Left lung (tissue), 10 donors: Measurements from ENCODE around the gene LIX1. TPM values are rescaled to one million over a fixed set of nuclear protein-coding genes. Genes with fewer than 3 reads are reported as not detected.

Experiments used
- ATAC-seq: fragments of 200-7000 bp; cut with Tn5 transposase; one replicate; pipeline ENCODE4 v1.9.1; 2020; ENCODE audit warnings: moderate library complexity
- DNase-seq, 4 donors: peaks; one replicate each; pipeline ENCODE4 v3.0.0-alpha.2; 2013 to 2020
- H3K27ac ChIP-seq, 2 donors: fragments of 200-600 bp; sonication (generic) in 1 of 2; one replicate each; pipeline versions ENCODE4 v1.5.0 to v1.8.0; 2020 to 2021
- H3K27me3 ChIP-seq, 2 donors: fragments of 200-600 bp; sonication (generic) in 1 of 2; one replicate each; pipeline versions ENCODE4 v1.5.0 to v1.8.0; 2020 to 2021
- H3K36me3 ChIP-seq, 2 donors: fragments of 200-600 bp; sonication (generic) in 1 of 2; one replicate each; pipeline versions ENCODE4 v1.5.0 to v1.8.0; 2020 to 2021
- H3K4me1 ChIP-seq, 2 donors: fragments of 200-600 bp; one replicate each; pipeline ENCODE4 v1.8.0; 2021
- H3K4me3 ChIP-seq, 2 donors: fragments of 200-600 bp; sonication (generic) in 1 of 2; one replicate each; pipeline versions ENCODE4 v1.5.0 to v1.8.0; 2020 to 2021; ENCODE audit warnings: mild to moderate bottlenecking in 1 of 2
- H3K9me3 ChIP-seq, 2 donors: fragments of 200-600 bp; sonication (generic) in 1 of 2; one replicate each; pipeline versions ENCODE4 v1.5.0 to v1.8.0; 2020 to 2021
- intact Hi-C, 2 donors: fragments of 100-400 bp; cut with DNase I; formaldehyde crosslinking; loops; one replicate each; pipeline versions ENCODE4 v1.11.2 to v1.14.2; 2022
- polyA plus RNA-seq, 6 donors: library from polyadenylated mRNA; unstranded; fragments of 120-200 nt; gene quantifications; one replicate each; pipeline ENCODE4 v1.2.1, GENCODE V29; 2013; ENCODE audit not compliant: insufficient read length in 6 of 6
- total RNA-seq, 2 donors: library from RNA; stranded (reverse); fragmentation: NEBNext Ultra II Directional; extraction: Animal tissue kit (Norgen Biotek cat#: 25700); gene quantifications; one replicate each; pipeline ENCODE4 v1.2.1, GENCODE V29; 2021
- TF ChIP-seq, protein P1 (sequence below), 2 donors: fragments of 200-600 bp; sonication (generic) in 1 of 2; IDR thresholded peaks; one replicate each; pipeline versions ENCODE4 v1.5.0 to v1.8.0; 2021; ENCODE audit warnings: antibody characterized with exemption in 2 of 2
- donor health status: DM: no; HTN: yes; CAD: no.
- donor health status: DM: no; HTN: no; CAD: no.

LIX1 gene
- total and polyA plus RNA-seq, 8 donors, result 0.64 to 2.7 (median 1.1) TPM; not detected in 2

GRCh38 chr5:97135868-97136267 lies 6.5 kb downstream of the LIX1 start:
- Histone ChIP-seq H3K4me1 (no peaks in the 10 kb centered on the region), H3K36me3 (no peaks in the 10 kb centered on the region), H3K4me3 (no peak overlapping the region), H3K27ac (no peak overlapping the region), H3K9me3 (no peaks in the 10 kb centered on the region), H3K27me3 (no peaks in the 10 kb centered on the region)
- intact Hi-C loops, result no loop called here
- TF ChIP-seq, protein P1, sequence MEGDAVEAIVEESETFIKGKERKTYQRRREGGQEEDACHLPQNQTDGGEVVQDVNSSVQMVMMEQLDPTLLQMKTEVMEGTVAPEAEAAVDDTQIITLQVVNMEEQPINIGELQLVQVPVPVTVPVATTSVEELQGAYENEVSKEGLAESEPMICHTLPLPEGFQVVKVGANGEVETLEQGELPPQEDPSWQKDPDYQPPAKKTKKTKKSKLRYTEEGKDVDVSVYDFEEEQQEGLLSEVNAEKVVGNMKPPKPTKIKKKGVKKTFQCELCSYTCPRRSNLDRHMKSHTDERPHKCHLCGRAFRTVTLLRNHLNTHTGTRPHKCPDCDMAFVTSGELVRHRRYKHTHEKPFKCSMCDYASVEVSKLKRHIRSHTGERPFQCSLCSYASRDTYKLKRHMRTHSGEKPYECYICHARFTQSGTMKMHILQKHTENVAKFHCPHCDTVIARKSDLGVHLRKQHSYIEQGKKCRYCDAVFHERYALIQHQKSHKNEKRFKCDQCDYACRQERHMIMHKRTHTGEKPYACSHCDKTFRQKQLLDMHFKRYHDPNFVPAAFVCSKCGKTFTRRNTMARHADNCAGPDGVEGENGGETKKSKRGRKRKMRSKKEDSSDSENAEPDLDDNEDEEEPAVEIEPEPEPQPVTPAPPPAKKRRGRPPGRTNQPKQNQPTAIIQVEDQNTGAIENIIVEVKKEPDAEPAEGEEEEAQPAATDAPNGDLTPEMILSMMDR (IDR thresholded peaks at IDR 0.05), result no peak
- ATAC-seq (no peak), DNase-seq (no peak)

DNA sequence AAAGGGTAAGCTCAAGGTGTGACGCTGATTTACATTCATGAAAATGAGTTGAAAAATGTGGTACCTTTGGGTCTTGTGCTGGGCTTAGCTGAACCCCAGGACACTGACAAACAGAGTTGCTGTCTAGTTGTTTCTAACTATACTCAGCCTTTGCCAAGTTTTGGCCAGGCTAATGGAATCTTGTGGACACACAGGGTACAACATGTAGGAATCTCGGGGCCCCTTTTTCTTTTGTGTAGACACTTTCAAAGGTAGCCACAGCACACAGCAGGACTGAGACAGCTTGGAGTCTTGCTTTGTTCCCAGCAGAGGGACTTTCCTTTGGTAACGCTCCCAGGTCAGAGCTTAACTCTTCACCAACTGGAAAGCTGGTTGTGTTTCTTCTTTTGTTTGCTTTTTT lies 7.8 kb downstream of the LIX1 start:
- Histone ChIP-seq H3K4me1 (no peaks in the 10 kb centered on the region), H3K27ac (no peak overlapping the region), H3K4me3 (no peak overlapping the region), H3K9me3 (no peaks in the 10 kb centered on the region), H3K27me3 (no peaks in the 10 kb centered on the region), H3K36me3 (no peaks in the 10 kb centered on the region)
- intact Hi-C loops, result no loop called here
- TF ChIP-seq, protein P1 (IDR thresholded peaks at IDR 0.05), result no peak
- DNase-seq (no peak), ATAC-seq (no peak)

GRCh38 chr5:97133101-97133500 lies 9.3 kb downstream of the LIX1 start:
- TF ChIP-seq, protein P1 (IDR thresholded peaks at IDR 0.05), result no peak

GRCh38 chr5:97131921-97132320 lies 10.5 kb downstream of the LIX1 start:
- Histone ChIP-seq H3K4me3 (no peak overlapping the region), H3K27ac (no peak overlapping the region), H3K9me3 (no peaks in the 10 kb centered on the region), H3K27me3 (no peaks in the 10 kb centered on the region), H3K4me1 (no peaks in the 10 kb centered on the region), H3K36me3 (no peaks in the 10 kb centered on the region)
- intact Hi-C loops, result no loop called here
- ATAC-seq, result no peak
- TF ChIP-seq, protein P1 (IDR thresholded peaks at IDR 0.05), result no peak
- DNase-seq, result no peak

More at GRCh38 chr5:97133101-97133500, 9.3 kb downstream of the LIX1 start:
- Histone ChIP-seq H3K36me3 (no peaks in the 10 kb centered on the region), H3K4me1 (no peaks in the 10 kb centered on the region), H3K27me3 (no peaks in the 10 kb centered on the region), H3K4me3 (no peak overlapping the region), H3K27ac (no peak overlapping the region), H3K9me3 (no peaks in the 10 kb centered on the region)
- DNase-seq (no peak), ATAC-seq (no peak)
- intact Hi-C loops, result no loop called here

DNA sequence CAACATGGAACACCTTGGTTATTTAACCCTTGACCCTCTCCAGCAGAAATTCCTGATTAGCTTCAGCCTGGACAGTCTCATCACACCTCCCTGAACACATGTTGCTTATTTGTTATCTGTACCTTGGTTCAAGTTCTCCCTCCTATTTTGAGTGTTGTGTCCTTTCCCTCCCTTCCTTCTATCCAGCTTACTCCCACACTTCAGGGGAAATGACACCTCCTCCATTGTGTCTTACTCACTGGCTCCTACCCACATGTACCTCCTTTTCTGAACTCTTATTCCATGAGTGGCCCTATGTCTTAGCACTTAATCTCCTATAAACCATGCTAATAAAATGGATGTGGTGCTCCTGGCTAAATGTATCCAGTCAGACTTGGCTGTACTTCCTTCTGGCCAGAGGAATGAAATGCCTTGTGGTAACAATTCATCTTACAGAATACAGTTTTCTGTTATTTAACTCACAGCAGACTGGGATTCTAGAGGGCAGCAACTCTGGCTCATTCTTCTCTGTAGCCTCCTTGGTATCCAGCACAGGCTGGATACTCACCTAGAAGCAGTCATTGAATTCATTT lies 11.2 kb downstream of the LIX1 start:
- TF ChIP-seq, protein P1 (IDR thresholded peaks at IDR 0.05), result no peak
- no peak overlapping the region for H3K27ac ChIP-seq
- DNase-seq (no peak), ATAC-seq (no peak)
- intact Hi-C loops, result no loop called here
- H3K4me1 ChIP-seq, result no peaks in the 10 kb centered on the region
- no peaks in the 10 kb centered on the region for H3K27me3 ChIP-seq
- no peaks in the 10 kb centered on the region for H3K9me3 ChIP-seq
- no peak overlapping the region for H3K4me3 ChIP-seq
- H3K36me3 ChIP-seq, result no peaks in the 10 kb centered on the region
